H9 (cell line): ENCODE measurements around the gene PIANP. TPM values are rescaled to one million over a fixed set of nuclear protein-coding genes. Genes with fewer than 3 reads are reported as not detected.

ENCODE experiments used
- DNase-seq: peaks from one replicate; pipeline ENCODE4 v3.0.0-alpha.2; 2017
- H2AFZ ChIP-seq: one replicate; pipeline ENCODE4 v1.6.1; 2013; ENCODE audit warnings: mild to moderate bottlenecking, low read length, control low read depth, moderate library complexity
- H2AK5ac ChIP-seq: 2 replicates; pipeline ENCODE4 v1.6.1; 2013; ENCODE audit warnings: low read length, control low read depth, mixed read lengths; ENCODE audit not compliant: insufficient read length
- H2BK120ac ChIP-seq: one replicate; pipeline ENCODE4 v1.6.1; 2013; ENCODE audit warnings: low read depth, mild to moderate bottlenecking, low read length, control low read depth, inconsistent platforms; ENCODE audit not compliant: poor library complexity, severe bottlenecking
- H2BK12ac ChIP-seq: 2 replicates; pipeline ENCODE4 v1.6.1; 2013; ENCODE audit warnings: low read length, control low read depth, mixed read lengths, low read depth; ENCODE audit not compliant: insufficient read length
- H2BK15ac ChIP-seq: 2 replicates; pipeline ENCODE4 v1.6.1; 2013; ENCODE audit warnings: low read depth, low read length, control low read depth
- H2BK20ac ChIP-seq: one replicate; pipeline ENCODE4 v1.6.1; 2013; ENCODE audit warnings: low read depth, mild to moderate bottlenecking, low read length, control low read depth, inconsistent platforms; ENCODE audit not compliant: poor library complexity, severe bottlenecking
- H2BK5ac ChIP-seq: 2 replicates; pipeline ENCODE4 v1.6.1; 2013; ENCODE audit warnings: low read length, control low read depth, mixed read lengths; ENCODE audit not compliant: insufficient read length
- H3K14ac ChIP-seq: 2 replicates; pipeline ENCODE4 v1.6.1; 2013; ENCODE audit warnings: low read length, control low read depth; ENCODE audit not compliant: insufficient read depth
- H3K18ac ChIP-seq: 2 replicates; pipeline ENCODE4 v1.6.1; 2013; ENCODE audit warnings: low read depth, mild to moderate bottlenecking, mixed read lengths, low read length, control low read depth; ENCODE audit not compliant: insufficient read length
- H3K23ac ChIP-seq: 2 replicates; pipeline ENCODE4 v1.6.1; 2013; ENCODE audit warnings: low read length, control low read depth, mixed read lengths, low read depth; ENCODE audit not compliant: insufficient read length
- H3K23me2 ChIP-seq: 2 replicates; pipeline ENCODE4 v1.6.1; 2013; ENCODE audit warnings: low read depth, mild to moderate bottlenecking, mixed read lengths, low read length, control low read depth; ENCODE audit not compliant: insufficient read length, poor library complexity, severe bottlenecking
- H3K27ac ChIP-seq: 2 replicates; pipeline ENCODE4 v1.5.1; 2013; ENCODE audit warnings: low read length, control low read depth, mixed read lengths, low read depth; ENCODE audit not compliant: insufficient read length
- H3K27me3 ChIP-seq: 2 replicates; pipeline ENCODE4 v1.6.1; 2013; ENCODE audit warnings: low read length, control low read depth, inconsistent platforms; ENCODE audit not compliant: insufficient read depth
- H3K4ac ChIP-seq: 2 replicates; pipeline ENCODE4 v1.6.1; 2013; ENCODE audit warnings: low read depth, mild to moderate bottlenecking, control low read depth, inconsistent platforms, low read length, moderate library complexity
- H3K4me1 ChIP-seq: 2 replicates; pipeline ENCODE4 v1.6.1; 2013; ENCODE audit warnings: low read length, control low read depth, inconsistent platforms; ENCODE audit not compliant: insufficient read depth
- H3K4me2 ChIP-seq: 2 replicates; pipeline ENCODE4 v1.6.1; 2013; ENCODE audit warnings: low read length, control low read depth, mixed read lengths; ENCODE audit not compliant: insufficient read length, insufficient read depth
- H3K56ac ChIP-seq: 2 replicates; pipeline ENCODE4 v1.6.1; 2013; ENCODE audit warnings: low read depth, mild to moderate bottlenecking, mixed read lengths, low read length, control low read depth; ENCODE audit not compliant: insufficient read length
- H3K79me1 ChIP-seq: 2 replicates; pipeline ENCODE4 v1.6.1; 2013; ENCODE audit warnings: low read depth, mild to moderate bottlenecking, moderate library complexity, low read length, control low read depth, inconsistent platforms; ENCODE audit not compliant: insufficient read depth, poor library complexity, severe bottlenecking
- H3K79me2 ChIP-seq: 2 replicates; pipeline ENCODE4 v1.6.1; 2013; ENCODE audit warnings: low read length, control low read depth, inconsistent platforms; ENCODE audit not compliant: insufficient read depth
- H3K9ac ChIP-seq: 2 replicates; pipeline ENCODE4 v1.6.1; 2013; ENCODE audit warnings: low read length, control low read depth, mixed read lengths; ENCODE audit not compliant: insufficient read length; ENCODE audit errors: extremely low read depth
- H3K9me3 ChIP-seq: one replicate; pipeline ENCODE4 v1.6.1; 2013; ENCODE audit warnings: low read depth, low read length, inconsistent platforms; ENCODE audit not compliant: control insufficient read depth
- H3T11ph ChIP-seq: one replicate; pipeline ENCODE4 v1.6.1; 2013; ENCODE audit warnings: mild to moderate bottlenecking, low read length, control low read depth, inconsistent platforms
- H4K20me1 ChIP-seq: one replicate; pipeline ENCODE4 v1.6.1; 2013; ENCODE audit not compliant: control insufficient read depth, insufficient read length, insufficient read depth
- H4K5ac ChIP-seq: 2 replicates; pipeline ENCODE4 v1.6.1; 2013; ENCODE audit warnings: low read depth, mild to moderate bottlenecking, mixed read lengths, low read length, control low read depth; ENCODE audit not compliant: insufficient read length
- H4K8ac ChIP-seq: replicated peaks from 2 replicates; pipeline ENCODE4 v1.6.1; 2013; ENCODE audit warnings: low read length, control low read depth, mixed read lengths, low read depth; ENCODE audit not compliant: insufficient read length
- H4K91ac ChIP-seq: 2 replicates; pipeline ENCODE4 v1.6.1; 2013; ENCODE audit warnings: low read depth, mild to moderate bottlenecking, moderate library complexity, mixed read lengths, low read length, control low read depth; ENCODE audit not compliant: insufficient read length
- H3K27ac Mint-ChIP-seq, 3 experiments: 2 replicates in 2 of 3; 3 replicates in 1 of 3; pipeline ENCODE4 v1.8.0; 2020 to 2021; ENCODE audit warnings: mixed read lengths in 3 of 3, mild to moderate bottlenecking in 1 of 3, moderate library complexity in 1 of 3
- H3K27me3 Mint-ChIP-seq: 2 replicates; pipeline ENCODE4 v1.8.0; 2021; ENCODE audit warnings: low read depth, mild to moderate bottlenecking, moderate library complexity, mixed read lengths
- H3K36me3 Mint-ChIP-seq, 3 experiments: 2 replicates in 2 of 3; 3 replicates in 1 of 3; pipeline ENCODE4 v1.8.0; 2020 to 2021; ENCODE audit warnings: low read depth in 3 of 3, mixed read lengths in 3 of 3; ENCODE audit not compliant: insufficient read depth in 1 of 3
- H3K4me1 Mint-ChIP-seq, 2 experiments: 2 replicates each; pipeline ENCODE4 v1.8.0; 2020; ENCODE audit warnings: mixed read lengths in 2 of 2
- H3K4me3 Mint-ChIP-seq, 2 experiments: 2 replicates in 1 of 2; 3 replicates in 1 of 2; pipeline ENCODE4 v1.8.0; 2020 to 2021; ENCODE audit warnings: mild to moderate bottlenecking in 2 of 2, mixed read lengths in 2 of 2, moderate library complexity in 1 of 2
- H3K9me3 Mint-ChIP-seq, 2 experiments: 2 replicates in 1 of 2; 3 replicates in 1 of 2; pipeline ENCODE4 v1.8.0; 2020; ENCODE audit warnings: mild to moderate bottlenecking in 2 of 2, mixed read lengths in 2 of 2, moderate library complexity in 1 of 2
- WGBS: extraction: QIAGEN DNeasy Blood & Tissue Kit; methylation state at CpG from one replicate; pipeline ENCODE4 v1.1.7; 2013; ENCODE audit warnings: missing lambda C conversion rate, low lambda C conversion rate, mixed read lengths; ENCODE audit not compliant: insufficient read length; ENCODE audit errors: extremely low coverage; 5-methylcytosine and 5-hydroxymethylcytosine counted together
- total RNA-seq: library from RNA; stranded (reverse); gene quantifications from 2 replicates; pipeline ENCODE4 v1.2.1, GENCODE V29; 2021
- TF ChIP-seq, protein P1 (sequence below): fragments of 200-600 bp; sonication (generic); conservative IDR thresholded peaks from 3 replicates; pipeline ENCODE4 v1.8.0; 2021; ENCODE audit warnings: antibody characterized with exemption, mild to moderate bottlenecking

Gene PIANP
- total RNA-seq, 1 experiment from 2014 or later: 6.6 TPM

- no peak overlapping the region for H2AK5ac ChIP-seq
- H3K23me2 ChIP-seq: peaks cover 3% of the 10 kb centered on the region
- no peak overlapping the region for H3K4me2 ChIP-seq
- H3K4ac ChIP-seq: no peak overlapping the region
- H2BK12ac ChIP-seq: no peak overlapping the region
- H3K9ac ChIP-seq: no peak overlapping the region
- Mint-ChIP-seq H3K9me3 (no peaks in the 10 kb centered on the region), H3K4me3 (no peak overlapping the region), H3K27me3 (no peaks in the 10 kb centered on the region), H3K27ac (no peak overlapping the region), H3K36me3 (peaks cover 43 to 70% (median 69%) of the 10 kb centered on the region in 3 experiments; a peak in 6 of 7 replicates), H3K4me1 (peaks cover 9 to 18% of the 10 kb centered on the region in 2 experiments)
- H2BK5ac ChIP-seq: no peak overlapping the region
- no peak overlapping the region for H4K5ac ChIP-seq
- H2BK120ac ChIP-seq: no peak overlapping the region
- no peak for DNase-seq
- no peak overlapping the region for H3K14ac ChIP-seq
- no peaks in the 10 kb centered on the region for H4K20me1 ChIP-seq
- no peak overlapping the region for H3T11ph ChIP-seq
- no peak overlapping the region for H3K23ac ChIP-seq
- H2BK20ac ChIP-seq: no peak overlapping the region
- H2AFZ ChIP-seq: no peak overlapping the region
- H4K91ac ChIP-seq: no peak overlapping the region
- H4K8ac ChIP-seq: no peak overlapping the region
- H3K18ac ChIP-seq: no peak overlapping the region
- H3K79me1 ChIP-seq: peaks cover 8% of the 10 kb centered on the region
- peaks cover 4% of the 10 kb centered on the region for H3K79me2 ChIP-seq
- no peak overlapping the region for H3K56ac ChIP-seq
- TF ChIP-seq, protein P1, sequence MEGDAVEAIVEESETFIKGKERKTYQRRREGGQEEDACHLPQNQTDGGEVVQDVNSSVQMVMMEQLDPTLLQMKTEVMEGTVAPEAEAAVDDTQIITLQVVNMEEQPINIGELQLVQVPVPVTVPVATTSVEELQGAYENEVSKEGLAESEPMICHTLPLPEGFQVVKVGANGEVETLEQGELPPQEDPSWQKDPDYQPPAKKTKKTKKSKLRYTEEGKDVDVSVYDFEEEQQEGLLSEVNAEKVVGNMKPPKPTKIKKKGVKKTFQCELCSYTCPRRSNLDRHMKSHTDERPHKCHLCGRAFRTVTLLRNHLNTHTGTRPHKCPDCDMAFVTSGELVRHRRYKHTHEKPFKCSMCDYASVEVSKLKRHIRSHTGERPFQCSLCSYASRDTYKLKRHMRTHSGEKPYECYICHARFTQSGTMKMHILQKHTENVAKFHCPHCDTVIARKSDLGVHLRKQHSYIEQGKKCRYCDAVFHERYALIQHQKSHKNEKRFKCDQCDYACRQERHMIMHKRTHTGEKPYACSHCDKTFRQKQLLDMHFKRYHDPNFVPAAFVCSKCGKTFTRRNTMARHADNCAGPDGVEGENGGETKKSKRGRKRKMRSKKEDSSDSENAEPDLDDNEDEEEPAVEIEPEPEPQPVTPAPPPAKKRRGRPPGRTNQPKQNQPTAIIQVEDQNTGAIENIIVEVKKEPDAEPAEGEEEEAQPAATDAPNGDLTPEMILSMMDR: no peak
- peaks cover 5% of the 10 kb centered on the region; the same call in 1 of the 2 replicates for H3K4me1 ChIP-seq
- no peaks in the 10 kb centered on the region for H3K9me3 ChIP-seq
- H3K27ac ChIP-seq: no peak overlapping the region
- no peak overlapping the region for H2BK15ac ChIP-seq
- no peaks in the 10 kb centered on the region for H3K27me3 ChIP-seq
- WGBS: no CpG with 5 or more reads among the region's 28 CpGs
These were observed 48.1 kb upstream of the PIANP start for GRCh38 chr12:6748761-6749160.
